ENCODE results near the gene ARHGAP45.

The ARHGAP45 gene

DNA sequence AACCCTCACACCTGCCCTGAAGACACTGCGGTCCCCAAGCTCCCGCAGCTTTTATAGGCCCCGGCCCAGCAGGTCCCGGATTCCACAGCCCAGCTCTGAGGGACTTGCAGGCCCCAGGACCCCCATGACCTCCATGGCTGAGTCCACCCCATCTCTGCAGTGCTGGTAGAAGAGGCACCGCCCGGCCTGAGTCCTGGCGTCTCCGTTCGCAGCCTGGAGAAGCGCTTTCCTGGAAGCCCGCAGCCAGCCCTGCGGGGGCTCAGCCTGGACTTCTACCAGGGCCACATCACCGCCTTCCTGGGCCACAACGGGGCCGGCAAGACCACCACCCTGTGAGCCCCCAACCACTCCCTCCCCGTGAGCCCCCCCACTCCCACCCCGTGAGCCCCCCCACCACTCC lies 17.9 kb upstream of the ARHGAP45 start:
- no peak for TF ChIP-seq SIN3A (IDR thresholded peaks at IDR 0.05; ENCODE audit: borderline replicate concordance, insufficient read depth, low read length)
- no peak for TF ChIP-seq FOXP2 (optimal IDR thresholded peaks at IDR 0.05; ENCODE audit: borderline replicate concordance, extremely low read depth, extremely low read length, insufficient read depth)
- TF ChIP-seq POLR2AphosphoS5 (IDR thresholded peaks at IDR 0.05; ENCODE audit: low read depth, low read length) = no peak
- TF ChIP-seq TAF1 (IDR thresholded peaks at IDR 0.05; ENCODE audit: borderline replicate concordance, insufficient read depth, low read length) = no peak
- TF ChIP-seq, protein P1, sequence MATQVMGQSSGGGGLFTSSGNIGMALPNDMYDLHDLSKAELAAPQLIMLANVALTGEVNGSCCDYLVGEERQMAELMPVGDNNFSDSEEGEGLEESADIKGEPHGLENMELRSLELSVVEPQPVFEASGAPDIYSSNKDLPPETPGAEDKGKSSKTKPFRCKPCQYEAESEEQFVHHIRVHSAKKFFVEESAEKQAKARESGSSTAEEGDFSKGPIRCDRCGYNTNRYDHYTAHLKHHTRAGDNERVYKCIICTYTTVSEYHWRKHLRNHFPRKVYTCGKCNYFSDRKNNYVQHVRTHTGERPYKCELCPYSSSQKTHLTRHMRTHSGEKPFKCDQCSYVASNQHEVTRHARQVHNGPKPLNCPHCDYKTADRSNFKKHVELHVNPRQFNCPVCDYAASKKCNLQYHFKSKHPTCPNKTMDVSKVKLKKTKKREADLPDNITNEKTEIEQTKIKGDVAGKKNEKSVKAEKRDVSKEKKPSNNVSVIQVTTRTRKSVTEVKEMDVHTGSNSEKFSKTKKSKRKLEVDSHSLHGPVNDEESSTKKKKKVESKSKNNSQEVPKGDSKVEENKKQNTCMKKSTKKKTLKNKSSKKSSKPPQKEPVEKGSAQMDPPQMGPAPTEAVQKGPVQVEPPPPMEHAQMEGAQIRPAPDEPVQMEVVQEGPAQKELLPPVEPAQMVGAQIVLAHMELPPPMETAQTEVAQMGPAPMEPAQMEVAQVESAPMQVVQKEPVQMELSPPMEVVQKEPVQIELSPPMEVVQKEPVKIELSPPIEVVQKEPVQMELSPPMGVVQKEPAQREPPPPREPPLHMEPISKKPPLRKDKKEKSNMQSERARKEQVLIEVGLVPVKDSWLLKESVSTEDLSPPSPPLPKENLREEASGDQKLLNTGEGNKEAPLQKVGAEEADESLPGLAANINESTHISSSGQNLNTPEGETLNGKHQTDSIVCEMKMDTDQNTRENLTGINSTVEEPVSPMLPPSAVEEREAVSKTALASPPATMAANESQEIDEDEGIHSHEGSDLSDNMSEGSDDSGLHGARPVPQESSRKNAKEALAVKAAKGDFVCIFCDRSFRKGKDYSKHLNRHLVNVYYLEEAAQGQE (IDR thresholded peaks at IDR 0.05; ENCODE audit: insufficient read depth in 1 of 2, low read depth in 2 of 2, low read length in 2 of 2) = no peak

DNA sequence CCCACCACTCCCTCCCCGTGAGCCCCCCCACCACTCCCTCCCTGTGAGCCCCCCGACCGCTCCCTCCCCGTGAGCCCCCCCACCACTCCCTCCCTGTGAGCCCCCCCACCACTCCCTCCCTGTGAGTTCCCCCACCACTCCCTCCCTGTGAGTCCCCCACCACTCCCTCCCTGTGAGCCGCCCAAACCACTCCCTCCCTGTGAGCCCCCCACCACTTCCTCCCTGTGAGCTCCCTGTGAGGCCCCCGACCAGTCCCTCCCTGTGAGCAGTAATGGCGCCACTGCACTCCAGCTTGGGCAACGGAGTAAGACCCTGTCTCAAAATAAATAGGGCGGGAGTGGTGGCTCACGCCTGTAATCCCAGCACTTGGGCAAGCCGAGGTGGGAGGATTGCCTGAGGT lies 17.2 kb upstream of the ARHGAP45 start:
- TF ChIP-seq FOXP2 (optimal IDR thresholded peaks at IDR 0.05; ENCODE audit: borderline replicate concordance, extremely low read depth, extremely low read length, insufficient read depth) = no peak

DNA sequence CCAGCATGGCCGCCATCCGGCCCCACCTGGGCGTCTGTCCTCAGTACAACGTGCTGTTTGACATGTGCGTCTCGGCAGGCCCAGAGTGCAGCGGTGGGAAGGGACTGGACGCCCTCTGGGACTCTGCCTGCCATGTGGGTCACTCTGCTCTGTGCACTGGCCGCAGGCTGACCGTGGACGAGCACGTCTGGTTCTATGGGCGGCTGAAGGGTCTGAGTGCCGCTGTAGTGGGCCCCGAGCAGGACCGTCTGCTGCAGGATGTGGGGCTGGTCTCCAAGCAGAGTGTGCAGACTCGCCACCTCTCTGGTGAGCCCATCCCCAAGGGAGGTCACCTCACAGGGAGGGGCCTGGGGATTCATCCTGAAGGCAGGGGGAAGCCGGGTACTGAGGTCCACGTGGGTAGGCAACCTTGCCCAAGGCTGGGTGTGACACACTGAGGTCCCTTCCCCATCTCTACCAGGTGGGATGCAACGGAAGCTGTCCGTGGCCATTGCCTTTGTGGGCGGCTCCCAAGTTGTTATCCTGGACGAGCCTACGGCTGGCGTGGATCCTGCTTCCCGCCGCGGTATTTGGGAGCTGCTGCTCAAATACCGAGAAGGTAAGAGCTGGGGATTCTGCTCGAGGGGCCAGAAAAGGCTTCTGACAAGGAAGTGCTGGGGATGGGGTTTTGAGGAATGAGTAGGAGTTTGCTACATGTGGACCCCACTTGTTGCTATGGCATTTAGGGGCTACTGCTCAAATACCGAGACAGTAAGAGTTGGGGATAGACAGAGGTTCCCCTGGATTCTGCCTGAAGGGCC lies 15.8 kb upstream of the ARHGAP45 start:
- TF ChIP-seq FOXP2 (optimal IDR thresholded peaks at IDR 0.05; ENCODE audit: borderline replicate concordance, extremely low read depth, extremely low read length, insufficient read depth) (no peak), POLR2AphosphoS5 (IDR thresholded peaks at IDR 0.05; ENCODE audit: low read depth, low read length) (no peak)
- TF ChIP-seq, protein P1 (IDR thresholded peaks at IDR 0.05; ENCODE audit: insufficient read depth in 1 of 2, low read depth in 2 of 2, low read length in 2 of 2) = no peak

DNA sequence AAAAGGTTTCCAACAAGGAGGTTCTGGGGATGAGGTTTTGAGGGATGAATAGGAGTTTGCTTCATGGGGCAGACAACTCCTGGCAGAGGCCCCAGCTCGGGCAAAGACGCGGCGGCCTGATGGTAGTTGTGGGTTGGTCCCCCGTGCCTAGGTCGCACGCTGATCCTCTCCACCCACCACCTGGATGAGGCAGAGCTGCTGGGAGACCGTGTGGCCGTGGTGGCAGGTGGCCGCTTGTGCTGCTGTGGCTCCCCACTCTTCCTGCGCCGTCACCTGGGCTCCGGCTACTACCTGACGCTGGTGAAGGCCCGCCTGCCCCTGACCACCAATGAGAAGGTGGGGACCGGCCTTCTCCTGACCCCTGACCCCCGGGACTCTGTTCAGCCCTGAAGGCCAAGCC lies 15.2 kb upstream of the ARHGAP45 start:
- no peak for TF ChIP-seq FOXP2 (optimal IDR thresholded peaks at IDR 0.05; ENCODE audit: borderline replicate concordance, extremely low read depth, extremely low read length, insufficient read depth)
- TF ChIP-seq POLR2AphosphoS5 (IDR thresholded peaks at IDR 0.05; ENCODE audit: low read depth, low read length) = no peak
- no peak for TF ChIP-seq SIN3A (IDR thresholded peaks at IDR 0.05; ENCODE audit: borderline replicate concordance, insufficient read depth, low read length)

DNA sequence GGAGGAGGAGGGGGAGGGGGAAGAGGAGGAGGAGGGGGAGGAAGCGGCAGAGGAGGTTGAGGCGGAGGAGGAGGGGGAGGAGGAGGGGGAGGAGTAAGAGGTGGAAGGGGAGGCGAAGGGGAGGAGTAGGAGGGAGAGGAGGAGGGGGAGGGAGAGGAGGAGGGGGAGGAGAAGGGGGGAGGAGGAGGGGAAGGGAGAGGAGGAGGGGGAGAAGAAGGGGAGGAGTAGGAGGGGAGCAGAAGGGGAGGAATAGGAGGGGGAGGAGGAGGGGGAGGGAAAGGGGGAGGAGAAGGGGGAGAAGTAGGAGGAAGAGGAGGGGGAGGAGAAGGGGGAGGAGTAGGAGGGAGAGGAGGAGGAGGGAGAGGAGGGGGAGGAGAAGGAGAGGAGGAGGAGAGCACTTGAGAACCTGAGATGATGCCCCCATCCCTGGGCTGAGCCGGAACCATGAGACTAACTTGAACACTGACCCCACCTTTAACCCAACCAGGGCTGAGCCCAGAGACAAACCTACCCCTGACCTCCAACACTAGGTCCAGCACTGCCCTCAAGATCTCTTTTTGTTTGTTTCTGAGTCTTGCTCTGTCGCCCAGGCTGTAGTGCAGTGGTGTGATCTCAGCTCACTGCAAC lies 14.5 kb upstream of the ARHGAP45 start:
- TF ChIP-seq SIN3A (IDR thresholded peaks at IDR 0.05; ENCODE audit: borderline replicate concordance, insufficient read depth, low read length) (no peak), TAF1 (IDR thresholded peaks at IDR 0.05; ENCODE audit: borderline replicate concordance, insufficient read depth, low read length) (no peak), FOXP2 (optimal IDR thresholded peaks at IDR 0.05; ENCODE audit: borderline replicate concordance, extremely low read depth, extremely low read length, insufficient read depth) (no peak), POLR2AphosphoS5 (IDR thresholded peaks at IDR 0.05; ENCODE audit: low read depth, low read length) (no peak)
- TF ChIP-seq, protein P1 (IDR thresholded peaks at IDR 0.05; ENCODE audit: insufficient read depth in 1 of 2, low read depth in 2 of 2, low read length in 2 of 2) = no peak
